GM23338 (cell line): ENCODE measurements around the gene NGLY1. TPM values are rescaled to one million over a fixed set of nuclear protein-coding genes. Genes with fewer than 3 reads are reported as not detected.

Experiments used
- ATAC-seq: fragments of 200-7000 bp; cut with Tn5 transposase; 3 replicates; pipeline ENCODE4 v1.9.1; 2020
- DNase-seq: peaks from one replicate; pipeline ENCODE4 v3.0.0-alpha.2; 2015; ENCODE audit warnings: low spot score
- H2AFZ ChIP-seq: fragments of 200-600 bp; sonication (generic); 2 replicates; pipeline ENCODE4 v1.8.0; 2016; ENCODE audit warnings: antibody characterized with exemption, mild to moderate bottlenecking, moderate library complexity
- H3F3A ChIP-seq: fragments of 200-600 bp; sonication (generic); replicated peaks from 2 replicates; pipeline ENCODE4 v1.8.0; 2017; ENCODE audit warnings: antibody characterized with exemption, mixed run types, low read depth
- H3K27ac ChIP-seq: fragments of 200-600 bp; sonication (generic); 2 replicates; pipeline ENCODE4 v1.6.1; 2016; ENCODE audit warnings: low read depth
- H3K27me3 ChIP-seq: fragments of 200-600 bp; sonication (generic); 2 replicates; pipeline ENCODE4 v1.8.0; 2016; ENCODE audit warnings: mild to moderate bottlenecking, mixed run types, moderate library complexity; ENCODE audit not compliant: insufficient read depth
- H3K36me3 ChIP-seq: fragments of 200-600 bp; sonication (generic); 2 replicates; pipeline ENCODE4 v1.8.0; 2016; ENCODE audit warnings: mild to moderate bottlenecking; ENCODE audit not compliant: insufficient read depth
- H3K4me1 ChIP-seq: fragments of 200-600 bp; sonication (generic); 2 replicates; pipeline ENCODE4 v1.8.0; 2016; ENCODE audit warnings: mild to moderate bottlenecking, moderate library complexity; ENCODE audit not compliant: insufficient read depth
- H3K4me2 ChIP-seq: fragments of 200-600 bp; sonication (generic); 2 replicates; pipeline ENCODE4 v1.7.1; 2017; ENCODE audit warnings: mixed run types
- H3K4me3 ChIP-seq: fragments of 200-600 bp; sonication (generic); 2 replicates; pipeline ENCODE4 v1.6.1; 2016; ENCODE audit warnings: mixed run types
- H3K79me2 ChIP-seq: fragments of 200-600 bp; sonication (generic); replicated peaks from 2 replicates; pipeline ENCODE4 v1.8.0; 2017; ENCODE audit warnings: mild to moderate bottlenecking; ENCODE audit not compliant: insufficient read depth
- H3K9me2 ChIP-seq: fragments of 200-600 bp; sonication (generic); 2 replicates; pipeline ENCODE4 v1.8.0; 2017; ENCODE audit not compliant: insufficient read depth
- H4K20me1 ChIP-seq: fragments of 200-600 bp; sonication (generic); replicated peaks from 2 replicates; pipeline ENCODE4 v1.8.0; 2017; ENCODE audit warnings: mild to moderate bottlenecking; ENCODE audit not compliant: insufficient read depth
- H3K27ac Mint-ChIP-seq: 2 replicates; pipeline ENCODE4 v1.8.0; 2020; ENCODE audit warnings: inconsistent platforms, mild to moderate bottlenecking, moderate library complexity, mixed read lengths
- H3K27me3 Mint-ChIP-seq: 3 replicates; pipeline ENCODE4 v1.8.0; 2022; ENCODE audit warnings: low read depth, mild to moderate bottlenecking, moderate library complexity, mixed read lengths, inconsistent platforms; ENCODE audit not compliant: insufficient read depth, poor library complexity
- H3K36me3 Mint-ChIP-seq: 3 replicates; pipeline ENCODE4 v1.8.0; 2021; ENCODE audit warnings: low read depth, mild to moderate bottlenecking, inconsistent platforms, moderate library complexity, mixed read lengths
- H3K4me1 Mint-ChIP-seq: 3 replicates; pipeline ENCODE4 v1.8.0; 2020; ENCODE audit warnings: mild to moderate bottlenecking, inconsistent platforms, mixed read lengths
- H3K4me3 Mint-ChIP-seq: 3 replicates; pipeline ENCODE4 v1.8.0; 2021; ENCODE audit warnings: moderate library complexity, mild to moderate bottlenecking, inconsistent platforms, mixed read lengths
- H3K9me3 Mint-ChIP-seq: 3 replicates; pipeline ENCODE4 v1.8.0; 2020; ENCODE audit warnings: moderate library complexity, mild to moderate bottlenecking, inconsistent platforms, mixed read lengths
- CREB1 ChIP-seq: fragments of 250-450 bp; sonication (Bioruptor Pico); IDR thresholded peaks from 2 replicates; pipeline ENCODE4 v1.5.0; 2020; ENCODE audit warnings: low read depth, mild to moderate bottlenecking, moderate library complexity
- CTCF ChIP-seq, 2 experiments: fragments of 200-600 bp in 1 of 2; sonication (generic) in 1 of 2; conservative IDR thresholded peaks; 2 replicates each; pipeline versions ENCODE4 v1.5.1 to v1.6.1; 2016 to 2017; ENCODE audit warnings: antibody characterized with exemption in 2 of 2, low read depth in 2 of 2, mild to moderate bottlenecking in 2 of 2, moderate library complexity in 1 of 2
- EZH2 ChIP-seq: fragments of 200-600 bp; sonication (generic); IDR thresholded peaks from one replicate; pipeline ENCODE4 v1.8.0; 2017; ENCODE audit warnings: antibody characterized with exemption, mild to moderate bottlenecking, low read depth; ENCODE audit not compliant: unreplicated experiment
- EZH2phosphoT487 ChIP-seq: fragments of 200-600 bp; sonication (generic); IDR thresholded peaks from one replicate; pipeline ENCODE4 v1.8.1; 2018; ENCODE audit warnings: antibody characterized with exemption; ENCODE audit not compliant: unreplicated experiment
- JUNB ChIP-seq: IDR thresholded peaks from one replicate; pipeline ENCODE4 v1.6.1; 2016; ENCODE audit warnings: antibody characterized with exemption; ENCODE audit not compliant: unreplicated experiment
- NANOG ChIP-seq: IDR thresholded peaks from 2 replicates; pipeline ENCODE4 v1.6.1; 2016; ENCODE audit warnings: antibody characterized with exemption, borderline replicate concordance
- POLR2AphosphoS5 ChIP-seq: IDR thresholded peaks from 2 replicates; pipeline ENCODE4 v1.6.1; 2016; ENCODE audit warnings: antibody characterized with exemption, low read depth
- REST ChIP-seq: IDR thresholded peaks from one replicate; pipeline ENCODE4 v1.6.1; 2018; ENCODE audit warnings: antibody characterized with exemption; ENCODE audit not compliant: unreplicated experiment
- STAT1 ChIP-seq: IDR thresholded peaks from one replicate; pipeline ENCODE4 v1.6.1; 2016; ENCODE audit warnings: antibody characterized with exemption; ENCODE audit not compliant: unreplicated experiment
- ZNF114 ChIP-seq: fragments of 250-450 bp; sonication (Bioruptor Pico); IDR thresholded peaks from 2 replicates; pipeline ENCODE4 v1.5.0; 2020; ENCODE audit warnings: mild to moderate bottlenecking, moderate library complexity
- ZNF331 ChIP-seq: fragments of 250-450 bp; sonication (Bioruptor Pico); IDR thresholded peaks from 2 replicates; pipeline ENCODE4 v1.5.0; 2020; ENCODE audit warnings: low read depth, mild to moderate bottlenecking, moderate library complexity
- ZNF462 ChIP-seq: fragments of 250-450 bp; sonication (Bioruptor Pico); IDR thresholded peaks from 2 replicates; pipeline ENCODE4 v1.5.0; 2020; ENCODE audit warnings: mild to moderate bottlenecking, moderate library complexity
- polyA plus RNA-seq: library from polyadenylated mRNA; unstranded; fragments of >200 nt; fragmentation: Nextera tagmentation; extraction: Ambion mirVana; gene quantifications from 2 replicates; pipeline ENCODE4 v1.2.1, GENCODE V29; 2016
- total RNA-seq: library from RNA; depleted of rRNA; stranded (reverse); fragments of >200 nt; shearing (Covaris generic); gene quantifications from 2 replicates; pipeline ENCODE4 v1.2.3, GENCODE V29; 2014
- TF ChIP-seq, protein P1 (sequence below): IDR thresholded peaks from 2 replicates; pipeline ENCODE4 v1.6.1; 2016; ENCODE audit warnings: antibody characterized with exemption

NGLY1 gene
- total and polyA plus RNA-seq, 2 experiments from 2014 or later = 20.4 to 43.5 TPM

- ATAC-seq (no peak), DNase-seq (no peak)
- Histone ChIP-seq H3K27me3 (no peaks in the 10 kb centered on the region), H3K4me2 (no peak overlapping the region), H3K79me2 (no peaks in the 10 kb centered on the region), H2AFZ (no peak overlapping the region), H3K4me3 (no peak overlapping the region), H3F3A (no peaks in the 10 kb centered on the region), H3K9me2 (no peaks in the 10 kb centered on the region), H3K4me1 (peaks cover 10% of the 10 kb centered on the region; the same call in 1 of the 2 replicates), H3K36me3 (no peaks in the 10 kb centered on the region), H3K27ac (no peak overlapping the region), H4K20me1 (no peaks in the 10 kb centered on the region)
- Mint-ChIP-seq H3K4me1 (no peaks in the 10 kb centered on the region), H3K27ac (no peak overlapping the region), H3K9me3 (peaks cover 2% of the 10 kb centered on the region; the same call in 1 of the 3 replicates), H3K36me3 (no peaks in the 10 kb centered on the region), H3K4me3 (no peak overlapping the region), H3K27me3 (no peaks in the 10 kb centered on the region)
- no peak for TF ChIP-seq CREB1
- TF ChIP-seq ZNF331 (CRISPR knock-in tag) = no peak
- no peak for TF ChIP-seq EZH2
- no peak for TF ChIP-seq EZH2phosphoT487
- no peak for TF ChIP-seq CTCF (conservative IDR thresholded peaks at IDR 0.05; ENCODE audit: low read depth in 2 of 2)
- no peak for TF ChIP-seq ZNF462 (CRISPR knock-in tag)
- TF ChIP-seq JUNB = no peak
- TF ChIP-seq, protein P1, sequence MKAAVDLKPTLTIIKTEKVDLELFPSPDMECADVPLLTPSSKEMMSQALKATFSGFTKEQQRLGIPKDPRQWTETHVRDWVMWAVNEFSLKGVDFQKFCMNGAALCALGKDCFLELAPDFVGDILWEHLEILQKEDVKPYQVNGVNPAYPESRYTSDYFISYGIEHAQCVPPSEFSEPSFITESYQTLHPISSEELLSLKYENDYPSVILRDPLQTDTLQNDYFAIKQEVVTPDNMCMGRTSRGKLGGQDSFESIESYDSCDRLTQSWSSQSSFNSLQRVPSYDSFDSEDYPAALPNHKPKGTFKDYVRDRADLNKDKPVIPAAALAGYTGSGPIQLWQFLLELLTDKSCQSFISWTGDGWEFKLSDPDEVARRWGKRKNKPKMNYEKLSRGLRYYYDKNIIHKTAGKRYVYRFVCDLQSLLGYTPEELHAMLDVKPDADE = no peak
- no peak for TF ChIP-seq POLR2AphosphoS5
- no peak for TF ChIP-seq NANOG
- no peak for TF ChIP-seq STAT1
- TF ChIP-seq ZNF114 (CRISPR knock-in tag) = no peak
- TF ChIP-seq REST = no peak
Observed at GRCh38 chr3:25679642-25680302, 103.5 kb downstream of the NGLY1 start.
